Measurements from ENCODE around the gene ZNF580. TPM values are rescaled to one million over a fixed set of nuclear protein-coding genes. Genes with fewer than 3 reads are reported as not detected.
A peak's percentile ranks its signal among the peaks of the same experiment; 100 is the strongest.

The ZNF580 gene
- total and polyA plus RNA-seq, 2 of the 8 experiments (the other 6 are each of a cell fraction or from before 2014, with no cell fraction given), result 12.0 to 24.6 TPM

DNA sequence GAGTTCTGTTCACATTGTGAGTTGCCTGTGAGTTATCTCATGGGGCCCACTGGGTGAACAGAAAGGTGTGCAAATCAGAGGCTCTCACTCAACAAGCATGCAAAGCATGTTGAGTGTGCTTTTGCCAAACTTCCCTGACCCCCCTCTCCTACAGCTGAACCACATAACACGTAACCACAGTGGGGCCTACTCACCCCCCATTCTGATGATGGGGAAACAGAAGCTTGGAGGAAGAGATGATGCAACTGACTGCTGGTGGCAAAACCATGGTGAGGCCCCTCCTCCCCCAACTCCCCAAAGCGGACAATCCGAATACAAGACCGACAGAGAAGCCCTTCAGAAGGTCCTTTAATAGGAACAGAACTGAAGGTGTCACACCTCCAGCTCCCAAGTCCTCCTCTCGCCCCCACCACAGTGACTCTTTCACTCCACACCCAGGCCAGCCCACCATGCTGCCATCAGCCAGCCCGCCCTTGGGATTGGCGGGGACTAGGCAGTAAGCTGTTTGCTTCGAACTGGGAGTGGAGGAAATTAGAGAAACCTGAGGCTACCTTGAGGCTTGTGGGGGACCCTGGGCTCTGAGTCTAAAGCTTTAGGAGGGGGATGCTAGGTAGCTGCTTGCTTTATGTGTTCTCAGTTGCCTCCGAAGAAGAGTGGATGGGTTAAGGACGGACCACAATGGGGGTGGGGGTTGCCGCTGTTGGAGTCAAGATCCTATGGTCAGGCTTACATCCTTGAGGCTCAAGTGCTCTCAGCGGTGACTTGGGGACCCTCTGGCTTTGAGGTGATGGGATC is 20.2 kb upstream of the ZNF580 start:
- Histone ChIP-seq H3K56ac (replicated peaks; ENCODE audit: insufficient read length, low read depth, low read length) (no peak overlapping the region), H3K4me3 (ENCODE audit: extremely low read depth in 1 of 4, insufficient read depth in 2 of 4, low read depth in 3 of 4, low read length in 4 of 4) (no peak overlapping the region), H2BK20ac (ENCODE audit: low read length) (no peak overlapping the region), H3K9me3 (ENCODE audit: insufficient read depth in 2 of 2, low read depth in 1 of 2, low read length in 1 of 2) (no peaks in the 10 kb centered on the region; a peak in 1 of 4 replicates), H3K79me2 (ENCODE audit: control insufficient read depth in 1 of 2, insufficient read depth in 2 of 2, low read length in 2 of 2) (no peaks in the 10 kb centered on the region), H3K36me3 (ENCODE audit: control insufficient read depth in 2 of 4, insufficient read depth in 4 of 4, low read length in 3 of 4) (peaks cover 0 to 22% (median 4%) of the 10 kb centered on the region in 4 experiments; a peak in 6 of 8 replicates), H3K4me2 (ENCODE audit: insufficient read depth in 1 of 2, low read depth in 2 of 2, low read length in 2 of 2) (no peak overlapping the region), H3K23me2 (ENCODE audit: low read depth, low read length) (no peaks in the 10 kb centered on the region), H2BK12ac (ENCODE audit: low read depth, low read length) (no peak overlapping the region), H3K27me3 (replicated peaks in 1 of 4; ENCODE audit: control insufficient read depth in 3 of 4, extremely low read depth in 1 of 4, insufficient read depth in 3 of 4, low read length in 3 of 4) (peaks cover 0 to 2% (median 0%) of the 10 kb centered on the region in 4 experiments; a peak in 1 of 7 replicates), H3K14ac (ENCODE audit: insufficient read length) (no peak overlapping the region), H3K18ac (ENCODE audit: extremely low read depth, low read length) (no peak overlapping the region), H3K27ac (ENCODE audit: low read depth, low read length) (no peak overlapping the region), H4K5ac (ENCODE audit: insufficient read length, low read depth, low read length) (no peak overlapping the region), H2BK5ac (ENCODE audit: low read depth, low read length) (no peak overlapping the region), H3K23ac (ENCODE audit: insufficient read length) (no peak overlapping the region), H3K4ac (replicated peaks; ENCODE audit: insufficient read length, low read depth, low read length) (no peak overlapping the region), H4K8ac (ENCODE audit: extremely low read depth, insufficient read depth, low read length) (no peak overlapping the region), H4K91ac (replicated peaks; ENCODE audit: insufficient read length, low read length) (no peak overlapping the region), H3K4me1 (replicated peaks in 1 of 4; ENCODE audit: control insufficient read depth in 3 of 4, insufficient read depth in 4 of 4, low read length in 3 of 4) (peaks cover 0 to 3% (median 0%) of the 10 kb centered on the region in 4 experiments; a peak in 3 of 7 replicates), H3K9ac (replicated peaks in 1 of 4; ENCODE audit: extremely low read depth in 1 of 4, low read depth in 3 of 4, low read length in 3 of 4) (no peak overlapping the region), H2AFZ (ENCODE audit: low read length) (no peak overlapping the region), H2AK5ac (ENCODE audit: low read depth, low read length) (no peak overlapping the region), H4K20me1 (replicated peaks in 1 of 2; ENCODE audit: control insufficient read depth in 1 of 2, insufficient read depth in 2 of 2, low read length in 2 of 2) (peaks cover 1 to 5% of the 10 kb centered on the region in 2 experiments), H3K79me1 (ENCODE audit: low read depth, low read length) (no peaks in the 10 kb centered on the region), H2BK120ac (replicated peaks; ENCODE audit: low read depth, low read length) (no peak overlapping the region), H2BK15ac (ENCODE audit: low read length) (no peak overlapping the region)
- FAIRE-seq (no peak), DNase-seq (ENCODE audit: low read depth in 1 of 2, low spot score in 2 of 2) (no peak)
- 89% methylated on average over 12 of the region's 12 CpGs; no CpG with 5 or more reads in 1 of the 2 experiments for WGBS, 2 experiments (ENCODE audit: extremely low coverage in 1 of 2, insufficient coverage in 1 of 2, insufficient read length in 1 of 2, insufficient replicate concordance in 2 of 2, low coverage in 1 of 2, low lambda C conversion rate in 2 of 2, missing lambda C conversion rate in 1 of 2)
- POLR2A ChIA-PET (ENCODE audit: partially characterized antibody), result interaction anchor here (0.5 to 6.8 kb wide), 12 partner anchors 9 to 507 kb away, joined by 3 to 32 read pairs (median 4); partner anchors contain the start of genes FIZ1, UBE2S, ZNF524 and ZNF865
- TF ChIP-seq TAF1 (IDR thresholded peaks at IDR 0.05; ENCODE audit: low read depth, low read length), result no peak
- no peak for TF ChIP-seq JUND (IDR thresholded peaks at IDR 0.05; ENCODE audit: low read length)
- TF ChIP-seq KDM1A (IDR thresholded peaks at IDR 0.05; ENCODE audit: borderline replicate concordance, low read length), result no peak
- TF ChIP-seq POLR2A (IDR thresholded peaks at IDR 0.05; ENCODE audit: control extremely low read depth in 1 of 2, low read depth in 2 of 2, low read length in 2 of 2), result peak in 1 of 2 experiments; percentile 29; a peak in 2 of 3 replicates
- TF ChIP-seq KDM5A (IDR thresholded peaks at IDR 0.05; ENCODE audit: low read length), result no peak
- TF ChIP-seq RFX5 (IDR thresholded peaks at IDR 0.05; ENCODE audit: borderline replicate concordance, low read depth, low read length), result no peak
- CTCF ChIA-PET (ENCODE audit: partially characterized antibody), result interaction anchor here (0.6 to 8.0 kb wide), 4 partner anchors 9 to 478 kb away, joined by 3 to 38 read pairs (median 6); no protein-coding TSS in a partner anchor

All from H1 (cell line).